ENCODE results near the gene NRG2.

NRG2 gene

DNA sequence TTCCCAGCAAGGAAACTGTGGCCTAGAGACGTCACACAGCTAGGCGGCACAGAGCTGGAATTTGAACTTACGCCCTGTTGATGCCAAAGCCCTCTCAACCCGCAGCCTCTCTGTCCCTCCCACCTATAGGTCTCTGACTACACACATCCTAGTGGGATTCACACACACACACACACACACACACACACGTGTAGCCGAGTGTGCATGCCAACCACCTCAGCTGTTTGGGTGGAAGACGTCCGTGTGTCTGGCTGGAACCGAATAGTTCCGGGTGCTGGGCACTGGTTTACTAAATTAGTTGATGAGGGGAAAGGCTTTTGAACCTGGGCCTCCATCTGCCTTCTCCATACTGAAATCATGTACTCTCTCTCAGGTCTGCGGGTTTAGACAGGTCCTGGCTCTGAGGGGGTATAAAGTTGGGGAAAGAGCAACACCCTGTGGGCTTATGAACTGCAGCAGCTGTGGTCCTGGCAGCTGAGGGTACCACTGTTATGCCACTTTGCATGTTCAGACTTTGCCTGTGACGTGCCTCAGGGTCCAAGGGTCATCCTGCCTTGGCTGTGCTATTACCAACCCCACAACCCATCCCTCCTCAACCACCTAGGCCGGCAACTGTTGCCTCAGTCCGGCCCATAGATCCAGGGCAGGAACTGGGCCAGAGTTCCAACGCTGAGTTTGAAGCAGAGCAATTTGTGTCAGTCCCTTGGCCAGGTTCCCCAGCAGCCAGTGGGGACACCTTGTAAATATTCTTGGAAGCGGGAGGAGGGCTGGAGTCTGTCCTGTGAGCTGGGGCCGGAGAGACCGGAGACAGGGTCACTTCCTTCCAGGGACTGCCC, 197.0 kb downstream of the NRG2 start:
- no peak for DNase-seq (ENCODE audit: low read depth)
- H3K4me3 ChIP-seq (ENCODE audit: low read depth, low read length), result no peak overlapping the region
- TF ChIP-seq, protein P1, sequence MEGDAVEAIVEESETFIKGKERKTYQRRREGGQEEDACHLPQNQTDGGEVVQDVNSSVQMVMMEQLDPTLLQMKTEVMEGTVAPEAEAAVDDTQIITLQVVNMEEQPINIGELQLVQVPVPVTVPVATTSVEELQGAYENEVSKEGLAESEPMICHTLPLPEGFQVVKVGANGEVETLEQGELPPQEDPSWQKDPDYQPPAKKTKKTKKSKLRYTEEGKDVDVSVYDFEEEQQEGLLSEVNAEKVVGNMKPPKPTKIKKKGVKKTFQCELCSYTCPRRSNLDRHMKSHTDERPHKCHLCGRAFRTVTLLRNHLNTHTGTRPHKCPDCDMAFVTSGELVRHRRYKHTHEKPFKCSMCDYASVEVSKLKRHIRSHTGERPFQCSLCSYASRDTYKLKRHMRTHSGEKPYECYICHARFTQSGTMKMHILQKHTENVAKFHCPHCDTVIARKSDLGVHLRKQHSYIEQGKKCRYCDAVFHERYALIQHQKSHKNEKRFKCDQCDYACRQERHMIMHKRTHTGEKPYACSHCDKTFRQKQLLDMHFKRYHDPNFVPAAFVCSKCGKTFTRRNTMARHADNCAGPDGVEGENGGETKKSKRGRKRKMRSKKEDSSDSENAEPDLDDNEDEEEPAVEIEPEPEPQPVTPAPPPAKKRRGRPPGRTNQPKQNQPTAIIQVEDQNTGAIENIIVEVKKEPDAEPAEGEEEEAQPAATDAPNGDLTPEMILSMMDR (IDR thresholded peaks at IDR 0.05; ENCODE audit: control insufficient read depth, extremely low read depth, insufficient read depth), result no peak

DNA sequence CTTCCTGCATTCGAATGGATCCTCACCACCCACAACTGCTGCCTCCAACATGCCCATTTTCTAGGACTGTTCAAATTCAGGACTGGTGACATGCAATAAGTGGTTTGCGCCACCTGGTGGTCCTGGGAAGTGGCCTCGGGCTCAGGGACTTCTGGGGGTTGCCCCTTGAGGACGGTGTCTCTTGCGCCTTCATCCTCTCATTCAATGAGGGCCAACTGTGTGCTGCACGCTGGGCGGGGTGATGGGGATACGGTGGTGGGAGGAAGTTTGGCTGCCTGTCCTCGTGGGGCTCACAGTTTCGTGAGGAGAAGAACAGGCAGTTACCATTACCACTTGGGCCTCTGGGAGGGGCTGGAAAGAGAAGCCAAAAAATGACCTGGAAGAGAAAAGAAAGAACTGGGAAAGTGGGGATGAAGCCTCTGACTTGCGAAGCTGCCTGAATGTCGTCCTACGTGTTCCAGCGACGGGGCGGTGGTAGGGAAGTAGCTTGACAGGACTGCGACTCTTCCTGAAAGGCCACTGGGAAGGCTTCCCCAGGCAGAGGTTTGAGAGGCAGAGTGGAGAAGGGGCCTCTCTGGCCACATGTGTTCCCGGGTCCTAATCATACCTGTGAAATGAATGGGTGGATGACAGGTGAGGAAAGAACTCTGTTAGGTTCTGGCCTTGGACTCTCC, 198.5 kb downstream of the NRG2 start:
- DNase-seq (ENCODE audit: low read depth), result peak; percentile 11
- no peak overlapping the region for H3K4me3 ChIP-seq (ENCODE audit: low read depth, low read length)

DNA sequence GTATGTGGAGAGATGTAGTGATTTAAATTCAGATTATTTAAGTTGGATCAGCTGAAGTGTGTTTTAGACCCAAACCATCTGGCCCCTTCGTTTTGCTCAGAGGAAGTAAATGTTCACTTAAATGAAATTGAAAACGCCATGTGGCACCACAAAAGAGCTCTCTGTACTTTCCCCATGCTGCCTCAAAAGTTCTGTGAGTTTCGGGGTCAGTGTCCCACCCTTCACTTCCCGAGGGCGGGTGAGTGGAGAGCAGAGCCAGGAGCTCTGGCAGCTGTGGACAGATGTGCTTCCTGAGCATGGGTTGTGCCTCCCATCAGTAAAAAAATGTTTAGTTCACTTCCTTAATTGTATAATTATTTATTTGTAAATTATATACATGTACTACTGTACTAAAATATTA, 199.1 kb downstream of the NRG2 start:
- DNase-seq (ENCODE audit: low read depth), result no peak
- TF ChIP-seq, protein P1 (IDR thresholded peaks at IDR 0.05; ENCODE audit: control insufficient read depth, extremely low read depth, insufficient read depth), result no peak
- no peak overlapping the region for H3K4me3 ChIP-seq (ENCODE audit: low read depth, low read length)

More for the DNA sequence above, 198.5 kb downstream of the NRG2 start:
- TF ChIP-seq, protein P1 (IDR thresholded peaks at IDR 0.05; ENCODE audit: control insufficient read depth, extremely low read depth, insufficient read depth), result peak; percentile 78

DNA sequence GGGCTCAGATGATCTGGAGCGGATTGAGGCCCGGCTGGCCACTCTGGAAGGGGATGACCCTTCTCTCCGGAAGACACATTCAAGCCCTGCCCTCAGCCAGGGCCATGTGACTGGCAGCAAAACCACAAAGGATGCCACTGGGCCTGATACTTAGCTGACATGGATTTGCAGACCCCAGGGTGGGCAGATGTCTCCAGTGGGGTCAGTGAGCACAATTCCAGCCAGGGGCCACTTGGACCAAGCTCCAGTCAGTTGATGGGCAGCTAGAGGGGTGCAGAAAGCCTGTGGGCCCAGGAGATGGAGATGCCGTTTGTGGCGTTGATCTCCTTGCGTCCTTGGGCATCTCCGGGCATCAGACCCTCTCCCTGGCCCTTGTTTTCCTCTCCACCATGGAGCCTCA, 200.8 kb downstream of the NRG2 start:
- no peak for DNase-seq (ENCODE audit: low read depth)
- TF ChIP-seq, protein P1 (IDR thresholded peaks at IDR 0.05; ENCODE audit: control insufficient read depth, extremely low read depth, insufficient read depth), result no peak
- H3K4me3 ChIP-seq (ENCODE audit: low read depth, low read length), result no peak overlapping the region

DNA sequence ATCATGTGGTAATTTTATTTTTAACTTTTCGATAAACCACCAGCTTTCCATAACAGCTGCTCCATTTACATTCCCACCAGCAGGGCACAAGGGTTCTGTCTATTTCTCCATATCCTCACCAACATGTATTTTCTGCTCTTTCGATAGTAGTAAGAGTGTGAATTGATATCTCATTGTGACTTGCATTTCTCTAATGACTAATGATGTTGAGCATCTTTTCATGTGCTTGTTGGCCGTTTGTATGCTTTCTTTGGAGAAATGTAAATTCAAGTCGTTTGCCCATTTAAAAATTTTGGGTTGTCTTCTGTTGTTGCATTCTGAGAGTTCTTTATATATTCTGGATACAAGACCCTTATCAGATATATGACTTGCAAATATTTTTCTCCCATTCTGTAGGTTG, 201.6 kb downstream of the NRG2 start:
- H3K4me3 ChIP-seq (ENCODE audit: low read depth, low read length), result no peak overlapping the region
- TF ChIP-seq, protein P1 (IDR thresholded peaks at IDR 0.05; ENCODE audit: control insufficient read depth, extremely low read depth, insufficient read depth), result no peak
- DNase-seq (ENCODE audit: low read depth), result no peak

DNA sequence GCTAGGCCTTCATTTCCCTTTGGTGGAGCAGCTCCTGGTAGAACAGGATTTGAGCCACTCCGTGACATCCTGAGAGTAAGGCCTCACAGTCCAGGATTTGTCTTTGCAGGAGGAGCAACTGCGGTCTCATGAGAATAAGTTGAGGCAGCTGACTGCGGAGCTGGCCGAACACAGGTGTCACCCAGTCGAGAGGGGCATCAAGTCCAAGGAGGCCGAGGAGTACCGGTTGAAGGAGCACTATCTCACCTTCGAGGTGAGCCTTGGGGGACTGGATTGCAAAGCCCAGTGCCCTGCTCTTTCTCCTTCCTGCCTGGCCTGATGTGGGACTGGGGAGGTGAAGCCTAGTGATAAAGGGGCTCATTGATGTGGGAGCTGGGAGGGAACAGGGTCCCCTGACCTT, 203.2 kb downstream of the NRG2 start:
- no peak overlapping the region for H3K4me3 ChIP-seq (ENCODE audit: low read depth, low read length)
- TF ChIP-seq, protein P1 (IDR thresholded peaks at IDR 0.05; ENCODE audit: control insufficient read depth, extremely low read depth, insufficient read depth), result no peak
- DNase-seq (ENCODE audit: low read depth), result no peak
